Breast epithelium (tissue), 3 donors: ENCODE data around the gene GATA6.

Experiments
- CTCF ChIP-seq, 3 donors: fragments of 450-650 bp; IDR thresholded peaks; one replicate each; pipeline ENCODE4 v1.5.1; 2016 to 2017; ENCODE audit warnings: antibody characterized with exemption in 3 of 3, mild to moderate bottlenecking in 3 of 3, moderate library complexity in 3 of 3
- POLR2A ChIP-seq: fragments of 450-650 bp; IDR thresholded peaks from one replicate; pipeline ENCODE4 v1.6.1; 2016; ENCODE audit warnings: antibody characterized with exemption, mild to moderate bottlenecking, moderate library complexity
- POLR2AphosphoS5 ChIP-seq, 3 donors: sonication (generic); formaldehyde crosslinking; IDR thresholded peaks; one replicate each; pipeline ENCODE4 v1.6.1; 2017; ENCODE audit warnings: antibody characterized with exemption in 3 of 3

GRCh38 chr18:22243513-22243912, 74.1 kb downstream of the GATA6 start:
- TF ChIP-seq CTCF (IDR thresholded peaks at IDR 0.05) = no peak
- no peak for TF ChIP-seq POLR2AphosphoS5 (IDR thresholded peaks at IDR 0.05)
- no peak for TF ChIP-seq POLR2A
